Stimulated activated CD4-positive, alpha-beta T cell treated with anti-CD3 and anti-CD28 coated beads, Interleukin-2, amount 100 ng/mL, for 48 hours (primary cell): Measurements from ENCODE around the gene GIMAP4.
"Not testable (repeated sequence)": the region's sequence is repeated elsewhere in the genome, so short reads cannot be mapped to it uniquely, and the experiment has no call there.

ENCODE experiments used
- DNase-seq, 2 donors: peaks; one replicate each; pipeline ENCODE4 v3.0.0-alpha.2; 2020

The GIMAP4 gene

DNA sequence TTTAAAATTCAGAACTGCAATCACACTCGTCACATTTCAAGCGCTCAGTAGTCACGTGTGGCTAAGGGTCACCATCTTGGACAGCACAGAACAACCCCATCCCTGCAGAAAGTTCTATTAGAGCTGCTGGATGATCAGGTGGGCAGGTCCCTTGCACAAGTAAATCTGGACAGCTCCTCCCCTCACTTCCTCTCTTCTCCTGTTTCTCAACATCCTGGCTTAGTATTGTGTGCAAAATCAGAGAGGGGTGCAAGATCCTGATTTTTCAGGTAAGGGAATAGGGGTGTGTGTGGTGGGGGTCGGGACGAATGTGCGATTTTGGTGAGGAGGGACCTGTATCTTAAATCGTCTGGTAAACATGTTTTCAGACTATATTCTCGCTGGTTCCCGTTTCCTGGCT lies at the start of gene GIMAP4:
Gene GIMAP4, plus strand, starts transcription at position 222 of the 400 bp plus-strand sequence. CDS start 2,512 bp downstream, outside the sequence.
- DNase-seq: no peak

DNA sequence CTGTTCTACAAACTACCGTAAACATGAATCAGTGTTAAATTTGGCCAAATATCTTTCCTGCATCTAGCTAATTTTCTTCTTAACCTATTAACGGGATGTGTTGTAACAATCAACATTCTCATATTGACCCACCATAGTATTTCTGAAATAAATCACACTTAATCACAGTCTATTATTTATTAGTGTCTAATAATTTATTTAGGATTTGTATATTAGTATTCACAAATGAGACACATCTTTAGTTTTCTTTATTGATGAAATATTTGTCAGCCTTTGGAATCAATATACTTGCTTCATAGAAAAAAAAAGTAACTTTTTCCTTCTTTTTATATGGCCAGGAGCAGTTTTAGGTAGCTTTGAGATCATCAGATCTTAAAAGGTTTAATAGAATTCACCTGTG lies 47.9 kb upstream of the GIMAP4 start:
- no peak for DNase-seq

DNA sequence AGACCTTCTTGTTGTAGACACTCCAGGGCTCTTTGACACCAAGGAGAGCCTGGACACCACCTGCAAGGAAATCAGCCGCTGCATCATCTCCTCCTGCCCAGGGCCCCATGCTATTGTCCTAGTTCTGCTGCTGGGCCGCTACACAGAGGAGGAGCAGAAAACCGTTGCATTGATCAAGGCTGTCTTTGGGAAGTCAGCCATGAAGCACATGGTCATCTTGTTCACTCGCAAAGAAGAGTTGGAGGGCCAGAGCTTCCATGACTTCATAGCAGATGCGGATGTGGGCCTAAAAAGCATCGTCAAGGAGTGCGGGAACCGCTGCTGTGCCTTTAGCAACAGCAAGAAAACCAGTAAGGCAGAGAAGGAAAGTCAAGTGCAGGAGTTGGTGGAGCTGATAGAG lies 47.0 kb upstream of the GIMAP4 start:
- no peak for DNase-seq

- not testable (repeated sequence) for DNase-seq
Observed at GRCh38 chr7:150522931-150523330, 44.3 kb upstream of the GIMAP4 start.

- no peak for DNase-seq
Observed at GRCh38 chr7:150524018-150524417, 43.2 kb upstream of the GIMAP4 start.

DNA sequence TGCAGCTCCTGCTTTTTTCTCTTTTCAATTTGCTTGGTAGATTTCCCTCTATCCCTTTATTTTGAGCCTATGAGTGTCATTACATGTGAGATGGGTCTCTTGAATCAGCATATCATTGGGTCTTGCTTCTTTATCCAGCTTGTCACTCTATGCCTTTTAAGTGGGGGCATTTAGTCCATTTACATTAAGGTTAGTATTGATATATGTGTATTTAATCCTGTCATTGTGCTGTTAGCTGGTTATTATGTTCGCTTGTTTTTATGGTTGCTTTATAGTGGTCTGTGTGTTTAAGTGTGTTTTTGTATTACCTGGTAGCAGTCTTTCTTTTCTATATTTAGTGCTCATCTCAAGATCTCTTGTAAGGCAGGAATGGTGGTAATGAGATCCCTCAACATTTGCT lies 35.5 kb upstream of the GIMAP4 start:
- DNase-seq: no peak

DNA sequence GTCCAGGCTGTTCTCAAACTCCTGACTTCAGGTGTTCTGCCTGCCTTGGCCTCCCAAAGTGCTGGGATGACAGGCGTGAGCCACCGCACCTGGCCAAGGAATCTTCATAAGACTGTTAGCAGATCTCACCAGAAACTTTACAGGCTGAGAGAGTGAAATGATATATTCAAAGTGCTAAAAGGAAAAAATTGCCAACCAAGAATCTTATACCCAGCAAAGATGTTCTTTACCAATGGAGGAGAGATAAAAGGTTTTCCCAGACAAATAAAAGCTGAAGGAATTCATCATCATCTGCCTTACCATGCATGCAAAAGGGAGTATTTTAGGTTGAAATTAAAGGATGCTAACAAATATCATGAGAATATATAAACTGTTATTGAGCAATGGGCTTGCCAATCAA lies 28.9 kb upstream of the GIMAP4 start:
- DNase-seq: no peak

DNA sequence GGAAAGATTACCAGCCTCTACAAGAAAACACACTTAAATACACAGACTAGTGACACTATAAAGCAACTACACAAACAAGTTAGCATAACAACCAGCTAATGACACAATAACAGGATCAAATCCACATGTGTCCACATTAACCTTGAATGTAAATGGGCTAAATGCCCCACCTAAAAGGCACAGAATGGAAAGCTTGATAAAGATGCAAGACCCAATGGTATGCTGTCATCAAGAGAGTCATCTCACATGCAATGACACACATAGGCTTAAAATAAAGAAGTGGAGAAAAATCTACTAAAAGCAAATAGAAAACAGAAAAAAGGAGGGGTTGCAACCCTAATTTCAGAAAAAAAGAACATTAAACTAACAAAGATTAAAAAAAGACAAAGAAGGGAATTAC lies 14.0 kb upstream of the GIMAP4 start:
- no peak for DNase-seq

- DNase-seq: no peak
Observed at GRCh38 chr7:150556521-150557138, 10.6 kb upstream of the GIMAP4 start.

GRCh38 chr7:150560486-150560885 lies 6.7 kb upstream of the GIMAP4 start:
- DNase-seq: no peak

- no peak for DNase-seq
Observed at GRCh38 chr7:150562919-150563318, 4.3 kb upstream of the GIMAP4 start.

DNA sequence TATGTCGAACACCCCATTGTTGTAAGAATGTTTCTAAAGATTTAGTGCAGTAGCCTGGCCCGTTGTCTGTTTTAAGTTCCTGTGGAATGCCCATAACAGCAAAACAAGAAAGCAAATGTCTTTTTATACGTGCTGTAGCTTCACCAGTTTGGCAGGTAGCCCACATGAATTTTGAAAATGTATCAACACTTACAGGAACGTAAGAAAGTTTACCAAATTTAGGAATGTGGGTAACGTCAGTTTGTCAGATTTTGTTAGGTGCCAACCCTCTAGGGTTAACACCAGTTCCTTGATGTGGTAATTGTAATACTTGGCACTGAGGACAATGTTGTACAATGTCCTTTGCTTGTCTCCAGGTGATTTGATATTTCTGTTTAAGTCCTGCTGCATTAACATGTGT lies 3.2 kb upstream of the GIMAP4 start:
- DNase-seq: no peak

DNA sequence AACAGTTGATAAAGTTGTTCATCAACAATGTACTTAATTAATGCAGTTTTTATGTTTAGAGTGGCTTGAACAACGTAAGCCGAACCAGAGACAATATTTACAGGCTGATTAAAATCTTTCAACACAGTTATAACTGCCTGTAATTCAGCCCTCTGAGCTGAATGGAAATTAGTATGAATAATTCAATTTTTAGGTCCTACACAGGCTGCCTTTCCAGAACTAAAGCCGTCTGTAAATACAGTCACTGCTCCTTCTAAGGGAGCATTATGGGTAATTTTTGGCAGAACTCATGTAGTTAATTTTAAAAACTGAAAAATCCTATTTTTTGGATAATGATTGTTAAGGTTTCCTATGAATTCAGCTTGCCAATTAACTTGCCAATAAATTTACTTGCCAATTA lies 2.6 kb upstream of the GIMAP4 start:
- no peak for DNase-seq

GRCh38 chr7:150565239-150565638 lies 2.0 kb upstream of the GIMAP4 start:
- no peak for DNase-seq

- DNase-seq: no peak
Observed at GRCh38 chr7:150566123-150566522, 1.1 kb upstream of the GIMAP4 start.

GRCh38 chr7:150566572-150566971 lies 618 bp upstream of the GIMAP4 start:
- no peak for DNase-seq

DNA sequence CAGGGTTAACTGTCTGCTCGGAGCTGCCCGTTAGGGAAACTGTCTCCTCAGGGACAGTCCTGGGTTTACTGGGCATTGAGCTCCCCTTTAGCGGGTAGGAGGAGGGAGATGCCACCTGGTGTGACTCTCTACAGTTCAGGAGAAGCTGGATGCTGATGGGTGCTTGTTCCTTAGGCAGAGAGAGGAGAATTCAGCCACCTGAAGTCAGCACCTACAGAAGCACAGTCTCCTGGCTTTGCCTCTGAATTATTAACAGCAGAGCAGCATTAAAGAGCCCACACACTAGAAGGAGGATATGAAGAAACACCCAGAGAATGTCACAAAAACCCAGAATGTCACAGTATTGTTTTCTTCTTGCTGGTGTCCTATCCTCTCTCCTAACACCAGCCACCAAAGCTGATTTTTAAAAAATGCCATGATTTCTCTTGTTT lies 696 bp downstream of the GIMAP4 start:
- DNase-seq: no peak

- no peak for DNase-seq
Observed at GRCh38 chr7:150568714-150569113, 1.5 kb downstream of the GIMAP4 start.

DNA sequence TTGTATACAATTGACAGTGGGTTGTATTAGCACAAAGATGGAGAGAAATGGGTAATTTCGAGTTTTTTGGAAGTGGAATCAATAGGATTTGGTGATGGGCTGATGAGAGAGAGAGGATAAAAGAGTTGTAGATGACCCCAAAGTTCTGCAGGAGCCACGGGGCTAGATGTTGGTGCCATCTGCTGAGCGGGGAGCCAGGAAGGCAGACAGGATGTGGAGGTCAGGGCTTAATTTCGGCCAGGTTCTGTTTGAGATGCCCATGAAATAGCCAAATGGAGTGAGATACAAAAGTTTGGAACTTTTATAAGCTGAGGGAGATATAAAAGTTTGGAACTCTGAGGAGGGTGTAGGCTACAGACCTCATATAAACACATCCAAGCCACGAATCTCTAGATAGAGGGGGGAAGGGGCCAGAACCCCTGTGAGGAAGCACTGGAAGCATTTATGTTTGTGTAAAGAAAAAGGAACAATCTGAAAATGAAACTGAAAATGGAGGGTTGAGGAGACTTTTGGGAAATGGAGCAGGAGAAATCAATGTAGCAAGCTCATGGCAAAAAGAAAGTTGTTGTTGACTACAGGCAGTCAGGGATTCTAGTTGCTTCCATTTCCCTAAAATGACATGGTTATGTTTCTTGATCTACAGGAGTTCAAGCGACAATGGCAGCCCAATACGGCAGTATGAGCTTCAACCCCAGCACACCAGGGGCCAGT lies 2.2 kb downstream of the GIMAP4 start:
- DNase-seq: no peak

DNA sequence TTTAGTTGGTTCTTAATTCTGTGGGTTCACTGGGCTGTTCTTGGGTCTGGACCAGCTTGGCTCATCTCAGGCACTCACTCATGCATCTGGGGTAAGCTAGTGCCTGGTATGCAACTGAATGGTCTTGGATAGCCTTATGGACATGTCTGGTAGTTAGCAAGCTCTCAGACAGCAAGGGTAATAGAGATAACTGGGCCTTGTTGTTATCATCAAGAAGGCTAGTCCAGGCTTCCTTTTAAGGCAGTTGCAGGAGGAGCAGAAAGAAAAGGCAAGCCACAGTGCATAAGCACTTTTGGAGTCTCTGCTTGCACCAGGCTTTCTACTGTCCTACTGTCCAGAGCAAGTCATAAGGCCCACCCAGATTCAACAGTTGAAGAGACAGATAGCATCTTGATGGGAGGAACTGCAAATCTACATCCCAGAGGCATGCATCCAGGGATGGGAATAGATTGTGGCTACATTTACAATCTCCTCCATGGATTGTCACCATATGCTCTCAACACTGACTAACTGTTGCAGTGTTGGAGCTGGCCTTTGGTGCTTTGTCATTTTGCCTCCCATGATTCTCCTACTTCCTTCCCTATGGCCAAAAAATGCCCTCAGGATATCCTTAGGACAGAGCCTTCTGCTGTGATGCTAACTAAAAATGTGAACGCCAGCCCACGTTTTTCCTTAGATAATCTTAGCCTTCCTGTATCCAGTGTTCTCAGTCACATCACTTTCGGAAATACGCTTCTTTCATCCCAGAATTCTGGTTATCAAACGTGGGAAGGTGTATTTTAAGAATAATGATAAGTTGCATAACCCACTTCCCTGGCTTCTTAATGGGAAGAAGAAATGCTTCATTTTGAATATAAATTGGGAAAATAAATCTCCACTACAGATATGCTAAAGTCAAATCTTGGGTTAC lies 3.6 kb downstream of the GIMAP4 start:
- DNase-seq: no peak

DNA sequence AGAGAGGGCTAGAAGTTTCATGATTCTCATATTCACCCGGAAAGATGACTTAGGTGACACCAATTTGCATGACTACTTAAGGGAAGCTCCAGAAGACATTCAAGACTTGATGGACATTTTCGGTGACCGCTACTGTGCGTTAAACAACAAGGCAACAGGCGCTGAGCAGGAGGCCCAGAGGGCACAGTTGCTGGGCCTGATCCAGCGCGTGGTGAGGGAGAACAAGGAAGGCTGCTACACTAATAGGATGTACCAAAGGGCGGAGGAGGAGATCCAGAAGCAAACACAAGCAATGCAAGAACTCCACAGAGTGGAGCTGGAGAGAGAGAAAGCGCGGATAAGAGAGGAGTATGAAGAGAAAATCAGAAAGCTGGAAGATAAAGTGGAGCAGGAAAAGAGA lies 5.3 kb downstream of the GIMAP4 start:
- DNase-seq: no peak

GRCh38 chr7:150579979-150580637 lies 12.9 kb downstream of the GIMAP4 start:
- not testable (repeated sequence) for DNase-seq
